Lung (tissue), 12 donors: Measurements from ENCODE around the gene TAF1B. TPM values are rescaled to one million over a fixed set of nuclear protein-coding genes. Genes with fewer than 3 reads are reported as not detected.
A peak's percentile ranks its signal among the peaks of the same experiment; 100 is the strongest.

ENCODE experiments used
- ATAC-seq: fragments of 200-7000 bp; cut with Tn5 transposase; one replicate; pipeline ENCODE4 v1.9.1; 2020; ENCODE audit warnings: moderate number of reproducible peaks; ENCODE audit not compliant: insufficient read depth, low FRiP score
- DNase-seq, 3 donors: peaks; one replicate each; pipeline ENCODE4 v3.0.0-alpha.2; 2013 to 2017
- H3K27ac ChIP-seq, 2 donors: one replicate each; pipeline ENCODE4 v1.5.1; 2013; ENCODE audit warnings: mild to moderate bottlenecking in 2 of 2, moderate library complexity in 2 of 2, control low read depth in 1 of 2, inconsistent platforms in 1 of 2, low read depth in 1 of 2, low read length in 1 of 2
- H3K27me3 ChIP-seq, 3 donors: one replicate each; pipeline ENCODE4 v1.5.1; 2013; ENCODE audit warnings: low read length in 2 of 3; ENCODE audit not compliant: control insufficient read depth in 3 of 3, insufficient read depth in 3 of 3
- H3K36me3 ChIP-seq, 4 donors: one replicate each; pipeline ENCODE4 v1.5.1; 2013; ENCODE audit warnings: low read length in 4 of 4, mild to moderate bottlenecking in 1 of 4, moderate library complexity in 1 of 4; ENCODE audit not compliant: control insufficient read depth in 4 of 4, insufficient read depth in 4 of 4
- H3K4me1 ChIP-seq, 5 donors: one replicate each; pipeline ENCODE4 v1.5.1; 2013; ENCODE audit warnings: low read length in 5 of 5, mild to moderate bottlenecking in 2 of 5, moderate library complexity in 1 of 5; ENCODE audit not compliant: control insufficient read depth in 5 of 5, insufficient read depth in 5 of 5
- H3K4me3 ChIP-seq: one replicate; pipeline ENCODE4 v1.5.1; 2013; ENCODE audit warnings: mild to moderate bottlenecking, control low read depth, moderate library complexity
- H3K9ac ChIP-seq, 2 donors: one replicate each; pipeline ENCODE4 v1.5.1; 2013; ENCODE audit warnings: low read length in 2 of 2, control low read depth in 1 of 2; ENCODE audit not compliant: insufficient read depth in 1 of 2
- H3K9me3 ChIP-seq, 4 donors: one replicate each; pipeline ENCODE4 v1.5.1; 2013; ENCODE audit warnings: low read length in 3 of 4, mild to moderate bottlenecking in 1 of 4, moderate library complexity in 1 of 4; ENCODE audit not compliant: control insufficient read depth in 4 of 4, insufficient read depth in 3 of 4
- WGBS, 2 donors: extraction: QIAGEN DNeasy Blood & Tissue Kit; methylation state at CpG; one replicate each; pipeline ENCODE4 v1.1.7; 2013; 5-methylcytosine and 5-hydroxymethylcytosine counted together
- polyA plus RNA-seq, 2 donors: library from polyadenylated mRNA; stranded (reverse); fragments of 200-250 nt; gene quantifications; one replicate each; pipeline ENCODE4 v1.2.1, GENCODE V29; 2013
- total RNA-seq, 2 donors: library from RNA; depleted of rRNA in 1 of 2; stranded (reverse); fragments of >200 nt in 1 of 2; gene quantifications; one replicate each; pipeline ENCODE4 v1.2.1, GENCODE V29; 2014 to 2021
- TF ChIP-seq, protein P1 (sequence below): IDR thresholded peaks from 2 replicates; pipeline ENCODE4 v1.5.1; 2012; ENCODE audit warnings: mild to moderate bottlenecking; ENCODE audit errors: control extremely low read depth, extremely low read depth
- donor health status: control.
- donor health status: control.
- donor health status: Bipolar disorder and iron deficiency.
- donor health status: healthy.
- donor health status: DM: yes; HTN: yes; CAD: no.

Gene TAF1B
- total and polyA plus RNA-seq, 4 donors, result 6.1 to 46.3 (median 14.9) TPM

DNA sequence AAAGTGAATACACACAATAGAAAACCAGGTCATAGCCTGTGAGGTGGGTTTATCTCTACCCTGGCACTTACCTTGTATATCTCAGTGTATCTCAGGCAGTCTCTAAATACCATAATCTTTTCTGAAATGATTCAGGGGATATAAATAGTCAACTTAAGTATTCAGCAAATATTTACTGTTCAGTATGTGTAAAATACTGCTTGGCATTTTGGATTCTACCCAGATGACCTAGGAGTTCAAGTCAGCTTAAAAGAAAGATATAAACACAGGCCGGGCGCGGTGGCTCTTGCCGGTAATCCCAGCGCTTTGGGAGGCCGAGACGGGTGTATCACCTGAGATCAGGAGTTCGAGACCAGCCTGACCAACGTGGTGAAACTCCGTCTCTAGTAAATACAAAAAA lies 132.1 kb downstream of the TAF1B start:
- Histone ChIP-seq H3K27me3 (peaks cover 0 to 18% (median 12%) of the 10 kb centered on the region in 3 donors), H3K4me3 (no peak overlapping the region), H3K9ac (no peak overlapping the region), H3K36me3 (no peaks in the 10 kb centered on the region), H3K27ac (no peak overlapping the region), H3K4me1 (peaks cover 8 to 62% (median 16%) of the 10 kb centered on the region in 5 donors), H3K9me3 (no peaks in the 10 kb centered on the region)
- DNase-seq (peak in 2 of 3 donors; percentile 49 to 50), ATAC-seq (peak; percentile 19)
- WGBS, 2 donors, result 54 to 78% methylated on average over 10 of the region's 10 CpGs
- TF ChIP-seq, protein P1, sequence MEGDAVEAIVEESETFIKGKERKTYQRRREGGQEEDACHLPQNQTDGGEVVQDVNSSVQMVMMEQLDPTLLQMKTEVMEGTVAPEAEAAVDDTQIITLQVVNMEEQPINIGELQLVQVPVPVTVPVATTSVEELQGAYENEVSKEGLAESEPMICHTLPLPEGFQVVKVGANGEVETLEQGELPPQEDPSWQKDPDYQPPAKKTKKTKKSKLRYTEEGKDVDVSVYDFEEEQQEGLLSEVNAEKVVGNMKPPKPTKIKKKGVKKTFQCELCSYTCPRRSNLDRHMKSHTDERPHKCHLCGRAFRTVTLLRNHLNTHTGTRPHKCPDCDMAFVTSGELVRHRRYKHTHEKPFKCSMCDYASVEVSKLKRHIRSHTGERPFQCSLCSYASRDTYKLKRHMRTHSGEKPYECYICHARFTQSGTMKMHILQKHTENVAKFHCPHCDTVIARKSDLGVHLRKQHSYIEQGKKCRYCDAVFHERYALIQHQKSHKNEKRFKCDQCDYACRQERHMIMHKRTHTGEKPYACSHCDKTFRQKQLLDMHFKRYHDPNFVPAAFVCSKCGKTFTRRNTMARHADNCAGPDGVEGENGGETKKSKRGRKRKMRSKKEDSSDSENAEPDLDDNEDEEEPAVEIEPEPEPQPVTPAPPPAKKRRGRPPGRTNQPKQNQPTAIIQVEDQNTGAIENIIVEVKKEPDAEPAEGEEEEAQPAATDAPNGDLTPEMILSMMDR, result no peak

DNA sequence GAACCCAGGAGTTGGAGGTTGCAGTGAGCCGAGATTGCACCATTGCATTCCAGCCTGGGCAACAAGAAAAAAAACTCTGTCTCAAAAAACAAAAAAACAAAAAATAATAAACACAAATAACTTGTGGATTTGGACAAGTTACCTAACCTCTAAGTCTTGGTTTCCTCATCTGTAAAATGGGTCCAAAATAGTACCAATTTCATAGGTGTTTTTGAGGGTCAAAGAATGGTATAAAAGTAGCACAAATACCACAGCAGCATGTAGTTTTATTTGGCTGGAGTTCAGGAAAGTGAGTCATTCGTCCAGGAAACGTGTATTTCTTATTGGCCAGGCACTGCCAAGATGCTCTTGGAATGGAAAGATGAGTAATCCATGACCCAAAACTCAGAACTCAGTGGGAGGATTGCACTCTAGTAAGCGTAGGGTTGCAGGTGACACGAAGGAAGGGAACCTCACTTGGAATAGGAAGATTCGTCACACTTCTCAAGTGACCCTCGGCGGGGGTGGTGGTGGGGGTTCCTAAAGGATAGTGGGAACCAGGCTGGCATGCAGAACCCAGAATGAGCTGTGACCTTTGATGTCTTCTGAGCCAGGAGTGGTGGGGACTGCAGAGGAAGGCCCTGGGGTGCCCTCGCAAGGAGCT lies 132.7 kb downstream of the TAF1B start:
- H3K4me3 ChIP-seq, result no peak overlapping the region
- H3K4me1 ChIP-seq, result peaks cover 8 to 56% (median 12%) of the 10 kb centered on the region in 5 donors
- TF ChIP-seq, protein P1, result no peak
- H3K9me3 ChIP-seq, result no peaks in the 10 kb centered on the region
- WGBS, 2 donors, result 51 to 80% methylated on average over 9 of the region's 9 CpGs
- peaks cover 0 to 15% (median 13%) of the 10 kb centered on the region in 3 donors for H3K27me3 ChIP-seq
- DNase-seq, result no peak
- ATAC-seq, result peak; percentile 62
- peak overlapping the region in 1 of 2 donors; percentile 60 for H3K27ac ChIP-seq
- no peaks in the 10 kb centered on the region for H3K36me3 ChIP-seq
- no peak overlapping the region for H3K9ac ChIP-seq

DNA sequence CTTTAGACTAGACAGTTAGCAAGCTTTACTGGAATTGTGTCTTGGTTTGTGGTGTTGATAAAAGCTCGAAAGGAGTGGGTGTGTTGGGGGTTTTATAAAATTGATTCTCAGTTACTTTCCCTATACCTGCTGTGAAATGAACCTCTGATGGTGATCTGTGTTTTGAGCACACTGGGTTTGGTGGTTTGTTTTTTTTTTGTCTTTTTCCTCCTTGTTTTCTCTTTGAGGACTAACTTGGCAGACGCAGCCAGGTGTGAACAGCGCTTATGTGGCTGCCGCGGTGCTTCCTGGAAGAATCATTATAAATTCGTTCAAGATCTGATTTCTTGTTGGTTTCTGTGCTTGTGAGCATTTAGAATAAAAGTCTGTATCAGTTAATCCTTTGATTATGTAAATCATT lies 136.7 kb downstream of the TAF1B start:
- Histone ChIP-seq H3K4me3 (no peak overlapping the region), H3K36me3 (no peaks in the 10 kb centered on the region), H3K9ac (no peak overlapping the region), H3K27me3 (peaks cover 0 to 9% (median 7%) of the 10 kb centered on the region in 3 donors), H3K9me3 (no peaks in the 10 kb centered on the region), H3K27ac (no peak overlapping the region), H3K4me1 (peaks cover 4 to 18% (median 5%) of the 10 kb centered on the region in 5 donors)
- DNase-seq (no peak), ATAC-seq (no peak)
- TF ChIP-seq, protein P1, result no peak
- WGBS, 2 donors, result 64 to 83% methylated on average over 6 of the region's 6 CpGs
